OCI-LY1 (cell line): ENCODE measurements around the gene SLC35F4.
"Not testable (repeated sequence)": the region's sequence is repeated elsewhere in the genome, so short reads cannot be mapped to it uniquely, and the experiment has no call there.

Experiments used
- CTCF ChIP-seq: fragments of 200-600 bp; sonication (generic), shearing (Covaris generic); IDR thresholded peaks from 2 replicates; pipeline ENCODE4 v1.5.1; 2017; ENCODE audit warnings: mild to moderate bottlenecking, antibody characterized with exemption, low read length, moderate library complexity, mixed read lengths
- EZH2 ChIP-seq: fragments of 200-600 bp; sonication (generic), shearing (Covaris generic); IDR thresholded peaks from 2 replicates; pipeline ENCODE4 v1.8.0; 2017; ENCODE audit warnings: borderline replicate concordance, mixed run types, mild to moderate bottlenecking, antibody characterized with exemption, low read length, moderate library complexity, mixed read lengths

- not testable (repeated sequence) for TF ChIP-seq CTCF, EZH2
Measured at GRCh38 chr14:57855666-57856065, 10.2 kb downstream of the SLC35F4 start.
